Vagina (tissue), 2 donors: Measurements from ENCODE around the gene ZNF407.

Experiments used
- POLR2A ChIP-seq, 2 donors: fragments of 450-650 bp; IDR thresholded peaks; one replicate each; pipeline ENCODE4 v1.6.1; 2017; ENCODE audit warnings: antibody characterized with exemption in 2 of 2, mild to moderate bottlenecking in 2 of 2, moderate library complexity in 2 of 2
- TF ChIP-seq, protein P1 (sequence below), 3 experiments: fragments of 450-650 bp in 2 of 3; fragments of 200-600 bp in 1 of 3; sonication (generic) in 1 of 3; IDR thresholded peaks; one replicate each; pipeline ENCODE4 v1.5.1; 2017 to 2019; ENCODE audit warnings: antibody characterized with exemption in 3 of 3, mild to moderate bottlenecking in 2 of 3, moderate library complexity in 2 of 3

DNA sequence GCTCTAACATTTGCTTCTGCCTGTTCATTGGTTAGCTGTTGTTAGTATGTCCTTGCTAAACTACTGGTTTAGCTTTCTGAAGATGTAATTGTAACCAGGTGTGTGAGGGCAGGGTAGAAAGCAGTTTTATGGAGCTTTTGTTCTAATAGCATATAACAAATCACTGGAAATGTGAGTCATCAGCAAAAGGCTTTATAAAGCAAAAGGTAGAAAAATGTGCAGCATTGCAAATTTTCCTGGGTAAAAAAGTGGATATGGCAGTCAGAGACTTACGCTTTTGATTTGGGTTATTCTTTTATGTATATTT, 85.3 kb downstream of the ZNF407 start:
- TF ChIP-seq, protein P1, sequence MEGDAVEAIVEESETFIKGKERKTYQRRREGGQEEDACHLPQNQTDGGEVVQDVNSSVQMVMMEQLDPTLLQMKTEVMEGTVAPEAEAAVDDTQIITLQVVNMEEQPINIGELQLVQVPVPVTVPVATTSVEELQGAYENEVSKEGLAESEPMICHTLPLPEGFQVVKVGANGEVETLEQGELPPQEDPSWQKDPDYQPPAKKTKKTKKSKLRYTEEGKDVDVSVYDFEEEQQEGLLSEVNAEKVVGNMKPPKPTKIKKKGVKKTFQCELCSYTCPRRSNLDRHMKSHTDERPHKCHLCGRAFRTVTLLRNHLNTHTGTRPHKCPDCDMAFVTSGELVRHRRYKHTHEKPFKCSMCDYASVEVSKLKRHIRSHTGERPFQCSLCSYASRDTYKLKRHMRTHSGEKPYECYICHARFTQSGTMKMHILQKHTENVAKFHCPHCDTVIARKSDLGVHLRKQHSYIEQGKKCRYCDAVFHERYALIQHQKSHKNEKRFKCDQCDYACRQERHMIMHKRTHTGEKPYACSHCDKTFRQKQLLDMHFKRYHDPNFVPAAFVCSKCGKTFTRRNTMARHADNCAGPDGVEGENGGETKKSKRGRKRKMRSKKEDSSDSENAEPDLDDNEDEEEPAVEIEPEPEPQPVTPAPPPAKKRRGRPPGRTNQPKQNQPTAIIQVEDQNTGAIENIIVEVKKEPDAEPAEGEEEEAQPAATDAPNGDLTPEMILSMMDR (IDR thresholded peaks at IDR 0.05) = no peak
- no peak for TF ChIP-seq POLR2A (IDR thresholded peaks at IDR 0.05)
